Peyer's patch (tissue), 4 donors: ENCODE results near the gene ITGA8.

Experiments used
- CTCF ChIP-seq, 6 experiments: fragments of 450-650 bp in 4 of 6; fragments of 200-600 bp in 2 of 6; sonication (generic) in 1 of 6; IDR thresholded peaks; one replicate each; pipeline ENCODE4 v1.5.1; 2017 to 2019; ENCODE audit warnings: antibody characterized with exemption in 6 of 6, mild to moderate bottlenecking in 3 of 6, moderate library complexity in 1 of 6
- POLR2A ChIP-seq, 2 donors: fragments of 450-650 bp; IDR thresholded peaks; one replicate each; pipeline ENCODE4 v1.5.1; 2017; ENCODE audit warnings: antibody characterized with exemption in 2 of 2, mild to moderate bottlenecking in 2 of 2, moderate library complexity in 2 of 2

- TF ChIP-seq POLR2A (IDR thresholded peaks at IDR 0.05) (no peak), CTCF (IDR thresholded peaks at IDR 0.05) (no peak)
These were observed 224.7 kb downstream of the ITGA8 start for GRCh38 chr10:15494850-15495506.
